WTC11 (cell line): ENCODE measurements around the gene TCF7L1. TPM values are rescaled to one million over a fixed set of nuclear protein-coding genes. Genes with fewer than 3 reads are reported as not detected.

Source experiments
- ATAC-seq: fragments of 200-7000 bp; cut with Tn5 transposase; 2 replicates; pipeline ENCODE4 v1.10.0; 2021; ENCODE audit warnings: mild to moderate bottlenecking, moderate library complexity
- CTCF ChIA-PET: fragments of 300-600 bp; sonication (Branson Sonifier 250); formaldehyde crosslinking; loops from one replicate; lab custom pipeline; 2021; ENCODE audit warnings: antibody characterized with exemption; lab: Charles Lee
- POLR2A ChIA-PET: fragments of 350-600 bp; sonication (Branson Sonifier 250); formaldehyde crosslinking; loops from one replicate; lab custom pipeline; 2021; ENCODE audit warnings: antibody characterized with exemption; lab: Charles Lee
- DNase-seq: peaks from one replicate; pipeline ENCODE4 v3.0.0; 2021; ENCODE audit warnings: low spot score
- H3K27ac Mint-ChIP-seq: 2 replicates; pipeline ENCODE4 v1.8.0; 2021; ENCODE audit warnings: mixed read lengths
- H3K27me3 Mint-ChIP-seq: 2 replicates; pipeline ENCODE4 v1.8.0; 2021; ENCODE audit warnings: low read depth, mild to moderate bottlenecking, moderate library complexity, mixed read lengths
- H3K36me3 Mint-ChIP-seq: 2 replicates; pipeline ENCODE4 v1.8.0; 2021; ENCODE audit warnings: mixed read lengths
- H3K4me1 Mint-ChIP-seq: 2 replicates; pipeline ENCODE4 v1.8.0; 2022; ENCODE audit warnings: mixed read lengths
- H3K4me3 Mint-ChIP-seq: 2 replicates; pipeline ENCODE4 v1.8.0; 2021; ENCODE audit warnings: mild to moderate bottlenecking, moderate library complexity, mixed read lengths
- H3K9me3 Mint-ChIP-seq: 2 replicates; pipeline ENCODE4 v1.8.0; 2021; ENCODE audit warnings: mixed read lengths
- ATF1 ChIP-seq: sonication (generic); formaldehyde crosslinking; IDR thresholded peaks from 2 replicates; pipeline ENCODE4 v1.8.1; 2023; ENCODE audit warnings: mild to moderate bottlenecking, moderate library complexity, missing genetic modification reagents
- CTCF ChIP-seq: fragments of 200-600 bp; IDR thresholded peaks from 2 replicates; pipeline ENCODE4 v1.8.0; 2022; ENCODE audit warnings: antibody characterized with exemption
- ESRRA ChIP-seq: sonication (generic); formaldehyde crosslinking; IDR thresholded peaks from 2 replicates; pipeline ENCODE4 v1.8.1; 2022; ENCODE audit warnings: mild to moderate bottlenecking, missing genetic modification reagents, borderline replicate concordance
- FOXJ3 ChIP-seq: sonication (generic); formaldehyde crosslinking; IDR thresholded peaks from 2 replicates; pipeline ENCODE4 v1.9.0; 2021; ENCODE audit warnings: missing genetic modification reagents, mild to moderate bottlenecking, borderline replicate concordance
- GTF2I ChIP-seq: fragments of 250-450 bp; sonication (Bioruptor Pico); conservative IDR thresholded peaks from 2 replicates; pipeline ENCODE4 v1.4.0; 2021; ENCODE audit warnings: mild to moderate bottlenecking
- HMGA2 ChIP-seq: fragments of 250-450 bp; sonication (Bioruptor Pico); IDR thresholded peaks from 2 replicates; pipeline ENCODE4 v1.4.0; 2021; ENCODE audit warnings: mild to moderate bottlenecking, moderate library complexity
- IRF2 ChIP-seq: sonication (generic); formaldehyde crosslinking; IDR thresholded peaks from 2 replicates; pipeline ENCODE4 v1.8.0; 2022; ENCODE audit warnings: low read depth, missing genetic modification reagents, borderline replicate concordance
- JUN ChIP-seq: sonication (generic); formaldehyde crosslinking; IDR thresholded peaks from 2 replicates; pipeline ENCODE4 v1.8.0; 2023; ENCODE audit warnings: mild to moderate bottlenecking, missing genetic modification reagents
- RELA ChIP-seq: sonication (generic); formaldehyde crosslinking; IDR thresholded peaks from 2 replicates; pipeline ENCODE4 v1.8.1; 2022; ENCODE audit warnings: missing genetic modification reagents, mild to moderate bottlenecking, borderline replicate concordance
- TCF7 ChIP-seq: sonication (generic); formaldehyde crosslinking; IDR thresholded peaks from 2 replicates; pipeline ENCODE4 v1.8.0; 2022; ENCODE audit warnings: mild to moderate bottlenecking, low read depth, missing genetic modification reagents, moderate library complexity
- TEAD1 ChIP-seq: sonication (generic); formaldehyde crosslinking; IDR thresholded peaks from 2 replicates; pipeline ENCODE4 v1.8.0; 2022; ENCODE audit warnings: mild to moderate bottlenecking, missing genetic modification reagents
- ZNF512 ChIP-seq: sonication (generic); formaldehyde crosslinking; IDR thresholded peaks from 2 replicates; pipeline ENCODE4 v1.8.1; 2022; ENCODE audit warnings: missing genetic modification reagents, borderline replicate concordance
- total RNA-seq: library from RNA; stranded (reverse); gene quantifications from 3 replicates; pipeline ENCODE4 v1.2.3, GENCODE V29; 2021
- TF ChIP-seq, protein P1 (sequence below): sonication (generic); formaldehyde crosslinking; IDR thresholded peaks from 2 replicates; pipeline ENCODE4 v1.8.0; 2022; ENCODE audit warnings: mild to moderate bottlenecking, missing genetic modification reagents
- TF ChIP-seq, protein P2 (sequence below): sonication (generic); formaldehyde crosslinking; IDR thresholded peaks from 2 replicates; pipeline ENCODE4 v1.8.1; 2022; ENCODE audit warnings: low read depth, mild to moderate bottlenecking, moderate library complexity, missing genetic modification reagents, borderline replicate concordance
- TF ChIP-seq, protein P3 (sequence below): sonication (generic); formaldehyde crosslinking; IDR thresholded peaks from 2 replicates; pipeline ENCODE4 v1.8.1; 2022; ENCODE audit warnings: low read depth, missing genetic modification reagents, borderline replicate concordance
- TF ChIP-seq, protein P4 (sequence below): sonication (generic); formaldehyde crosslinking; IDR thresholded peaks from 2 replicates; pipeline ENCODE4 v1.8.1; 2023; ENCODE audit warnings: mild to moderate bottlenecking, missing genetic modification reagents, borderline replicate concordance
- TF ChIP-seq, protein P5 (sequence below): sonication (generic); formaldehyde crosslinking; IDR thresholded peaks from 2 replicates; pipeline ENCODE4 v1.8.1; 2023; ENCODE audit warnings: mild to moderate bottlenecking, moderate library complexity, missing genetic modification reagents
- TF ChIP-seq, protein P6 (sequence below): fragments of 250-450 bp; sonication (Bioruptor Pico); IDR thresholded peaks from 2 replicates; pipeline ENCODE4 v1.8.0; 2021; ENCODE audit warnings: mild to moderate bottlenecking

The TCF7L1 gene
- total RNA-seq, 1 experiment from 2014 or later: 104 TPM

DNA sequence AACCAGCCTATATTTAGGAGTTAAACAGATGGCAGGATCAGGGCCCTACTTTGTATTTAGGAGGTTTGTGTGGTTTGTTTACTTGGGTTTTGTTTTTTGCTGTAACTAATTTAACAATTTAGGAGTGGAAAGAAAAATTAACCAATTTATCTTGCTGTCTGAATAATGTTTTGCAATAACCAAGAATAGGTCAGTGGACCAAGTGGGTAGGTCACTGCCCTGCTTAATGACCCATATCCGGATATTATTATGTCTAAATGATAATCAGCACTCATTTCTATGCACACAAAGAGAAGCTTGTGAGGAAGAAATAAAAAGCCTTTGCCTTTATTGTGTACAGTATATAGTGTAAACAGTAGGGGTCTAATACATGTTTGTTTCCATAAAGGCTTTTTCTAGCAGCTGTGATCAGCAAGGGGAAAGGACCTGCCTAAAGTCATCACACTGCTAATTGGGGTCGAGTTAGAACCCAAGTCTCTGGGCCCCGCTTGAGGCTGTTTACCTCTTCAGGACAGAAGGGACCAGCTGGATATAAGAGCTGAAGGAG, 118.0 kb downstream of the TCF7L1 start:
- ATAC-seq (no peak), DNase-seq (no peak)
- H3K4me3 Mint-ChIP-seq: no peak overlapping the region
- H3K9me3 Mint-ChIP-seq: no peaks in the 10 kb centered on the region
- H3K36me3 Mint-ChIP-seq: no peaks in the 10 kb centered on the region
- TF ChIP-seq, protein P1, sequence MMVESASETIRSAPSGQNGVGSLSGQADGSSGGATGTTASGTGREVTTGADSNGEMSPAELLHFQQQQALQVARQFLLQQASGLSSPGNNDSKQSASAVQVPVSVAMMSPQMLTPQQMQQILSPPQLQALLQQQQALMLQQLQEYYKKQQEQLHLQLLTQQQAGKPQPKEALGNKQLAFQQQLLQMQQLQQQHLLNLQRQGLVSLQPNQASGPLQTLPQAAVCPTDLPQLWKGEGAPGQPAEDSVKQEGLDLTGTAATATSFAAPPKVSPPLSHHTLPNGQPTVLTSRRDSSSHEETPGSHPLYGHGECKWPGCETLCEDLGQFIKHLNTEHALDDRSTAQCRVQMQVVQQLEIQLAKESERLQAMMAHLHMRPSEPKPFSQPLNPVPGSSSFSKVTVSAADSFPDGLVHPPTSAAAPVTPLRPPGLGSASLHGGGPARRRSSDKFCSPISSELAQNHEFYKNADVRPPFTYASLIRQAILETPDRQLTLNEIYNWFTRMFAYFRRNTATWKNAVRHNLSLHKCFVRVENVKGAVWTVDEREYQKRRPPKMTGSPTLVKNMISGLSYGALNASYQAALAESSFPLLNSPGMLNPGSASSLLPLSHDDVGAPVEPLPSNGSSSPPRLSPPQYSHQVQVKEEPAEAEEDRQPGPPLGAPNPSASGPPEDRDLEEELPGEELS (CRISPR knock-in tag): no peak
- TF ChIP-seq CTCF (no peak), IRF2 (CRISPR knock-in tag) (no peak), ATF1 (CRISPR knock-in tag) (no peak), RELA (CRISPR knock-in tag) (no peak)
- TF ChIP-seq, protein P2, sequence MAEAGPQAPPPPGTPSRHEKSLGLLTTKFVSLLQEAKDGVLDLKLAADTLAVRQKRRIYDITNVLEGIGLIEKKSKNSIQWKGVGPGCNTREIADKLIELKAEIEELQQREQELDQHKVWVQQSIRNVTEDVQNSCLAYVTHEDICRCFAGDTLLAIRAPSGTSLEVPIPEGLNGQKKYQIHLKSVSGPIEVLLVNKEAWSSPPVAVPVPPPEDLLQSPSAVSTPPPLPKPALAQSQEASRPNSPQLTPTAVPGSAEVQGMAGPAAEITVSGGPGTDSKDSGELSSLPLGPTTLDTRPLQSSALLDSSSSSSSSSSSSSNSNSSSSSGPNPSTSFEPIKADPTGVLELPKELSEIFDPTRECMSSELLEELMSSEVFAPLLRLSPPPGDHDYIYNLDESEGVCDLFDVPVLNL (CRISPR knock-in tag): no peak
- TF ChIP-seq, protein P3, sequence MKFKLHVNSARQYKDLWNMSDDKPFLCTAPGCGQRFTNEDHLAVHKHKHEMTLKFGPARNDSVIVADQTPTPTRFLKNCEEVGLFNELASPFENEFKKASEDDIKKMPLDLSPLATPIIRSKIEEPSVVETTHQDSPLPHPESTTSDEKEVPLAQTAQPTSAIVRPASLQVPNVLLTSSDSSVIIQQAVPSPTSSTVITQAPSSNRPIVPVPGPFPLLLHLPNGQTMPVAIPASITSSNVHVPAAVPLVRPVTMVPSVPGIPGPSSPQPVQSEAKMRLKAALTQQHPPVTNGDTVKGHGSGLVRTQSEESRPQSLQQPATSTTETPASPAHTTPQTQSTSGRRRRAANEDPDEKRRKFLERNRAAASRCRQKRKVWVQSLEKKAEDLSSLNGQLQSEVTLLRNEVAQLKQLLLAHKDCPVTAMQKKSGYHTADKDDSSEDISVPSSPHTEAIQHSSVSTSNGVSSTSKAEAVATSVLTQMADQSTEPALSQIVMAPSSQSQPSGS (CRISPR knock-in tag): no peak
- TF ChIP-seq, protein P4, sequence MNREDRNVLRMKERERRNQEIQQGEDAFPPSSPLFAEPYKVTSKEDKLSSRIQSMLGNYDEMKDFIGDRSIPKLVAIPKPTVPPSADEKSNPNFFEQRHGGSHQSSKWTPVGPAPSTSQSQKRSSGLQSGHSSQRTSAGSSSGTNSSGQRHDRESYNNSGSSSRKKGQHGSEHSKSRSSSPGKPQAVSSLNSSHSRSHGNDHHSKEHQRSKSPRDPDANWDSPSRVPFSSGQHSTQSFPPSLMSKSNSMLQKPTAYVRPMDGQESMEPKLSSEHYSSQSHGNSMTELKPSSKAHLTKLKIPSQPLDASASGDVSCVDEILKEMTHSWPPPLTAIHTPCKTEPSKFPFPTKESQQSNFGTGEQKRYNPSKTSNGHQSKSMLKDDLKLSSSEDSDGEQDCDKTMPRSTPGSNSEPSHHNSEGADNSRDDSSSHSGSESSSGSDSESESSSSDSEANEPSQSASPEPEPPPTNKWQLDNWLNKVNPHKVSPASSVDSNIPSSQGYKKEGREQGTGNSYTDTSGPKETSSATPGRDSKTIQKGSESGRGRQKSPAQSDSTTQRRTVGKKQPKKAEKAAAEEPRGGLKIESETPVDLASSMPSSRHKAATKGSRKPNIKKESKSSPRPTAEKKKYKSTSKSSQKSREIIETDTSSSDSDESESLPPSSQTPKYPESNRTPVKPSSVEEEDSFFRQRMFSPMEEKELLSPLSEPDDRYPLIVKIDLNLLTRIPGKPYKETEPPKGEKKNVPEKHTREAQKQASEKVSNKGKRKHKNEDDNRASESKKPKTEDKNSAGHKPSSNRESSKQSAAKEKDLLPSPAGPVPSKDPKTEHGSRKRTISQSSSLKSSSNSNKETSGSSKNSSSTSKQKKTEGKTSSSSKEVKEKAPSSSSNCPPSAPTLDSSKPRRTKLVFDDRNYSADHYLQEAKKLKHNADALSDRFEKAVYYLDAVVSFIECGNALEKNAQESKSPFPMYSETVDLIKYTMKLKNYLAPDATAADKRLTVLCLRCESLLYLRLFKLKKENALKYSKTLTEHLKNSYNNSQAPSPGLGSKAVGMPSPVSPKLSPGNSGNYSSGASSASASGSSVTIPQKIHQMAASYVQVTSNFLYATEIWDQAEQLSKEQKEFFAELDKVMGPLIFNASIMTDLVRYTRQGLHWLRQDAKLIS (CRISPR knock-in tag): no peak
- peak overlapping the region; percentile 100; the same call in 1 of the 2 replicates for H3K27ac Mint-ChIP-seq
- peaks cover 98% of the 10 kb centered on the region for H3K4me1 Mint-ChIP-seq
- ChIA-PET POLR2A (no interaction called here), CTCF (interaction anchor here (1.1 to 1.8 kb wide), 3 partner anchors 8 to 34 kb away, joined by 5 to 8 read pairs (median 7); no protein-coding TSS in a partner anchor)
- H3K27me3 Mint-ChIP-seq: no peaks in the 10 kb centered on the region

DNA sequence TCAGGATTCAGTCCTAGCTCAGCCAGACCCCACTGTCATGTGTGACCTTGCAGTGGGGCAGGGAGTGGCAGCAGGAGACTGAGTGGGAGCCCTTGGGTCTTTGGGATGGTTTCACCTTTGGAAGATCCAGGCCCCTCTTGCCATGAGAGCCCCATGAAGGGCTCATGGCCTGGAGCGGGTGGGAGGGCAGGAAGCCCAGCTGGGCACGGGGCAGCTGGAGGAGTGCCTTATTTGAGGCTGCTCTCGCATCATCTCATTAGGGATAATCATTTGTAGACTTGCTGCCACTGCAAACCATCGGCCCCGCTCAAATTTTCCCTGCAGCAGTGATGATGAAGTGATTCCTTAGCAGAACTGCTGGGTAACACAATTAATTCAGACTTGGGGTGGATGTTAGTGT, 120.7 kb downstream of the TCF7L1 start:
- Mint-ChIP-seq H3K9me3 (no peaks in the 10 kb centered on the region), H3K36me3 (no peaks in the 10 kb centered on the region), H3K27me3 (no peaks in the 10 kb centered on the region), H3K4me3 (no peak overlapping the region), H3K27ac (peak overlapping the region; percentile 100), H3K4me1 (peaks cover 94% of the 10 kb centered on the region)
- POLR2A ChIA-PET: no interaction called here
- DNase-seq (no peak), ATAC-seq (no peak)
- CTCF ChIA-PET: interaction anchor here (0.7 to 4.5 kb wide), 5 partner anchors 9 to 123 kb away, joined by 3 to 41 read pairs (median 4); no protein-coding TSS in a partner anchor
- TF ChIP-seq JUN (CRISPR knock-in tag) (no peak), ZNF512 (no peak), TCF7 (no peak), GTF2I (CRISPR knock-in tag) (no peak), HMGA2 (CRISPR knock-in tag) (no peak), RELA (CRISPR knock-in tag) (no peak), ESRRA (CRISPR knock-in tag) (no peak), FOXJ3 (CRISPR knock-in tag) (no peak), TEAD1 (CRISPR knock-in tag) (no peak)
- TF ChIP-seq, protein P5, sequence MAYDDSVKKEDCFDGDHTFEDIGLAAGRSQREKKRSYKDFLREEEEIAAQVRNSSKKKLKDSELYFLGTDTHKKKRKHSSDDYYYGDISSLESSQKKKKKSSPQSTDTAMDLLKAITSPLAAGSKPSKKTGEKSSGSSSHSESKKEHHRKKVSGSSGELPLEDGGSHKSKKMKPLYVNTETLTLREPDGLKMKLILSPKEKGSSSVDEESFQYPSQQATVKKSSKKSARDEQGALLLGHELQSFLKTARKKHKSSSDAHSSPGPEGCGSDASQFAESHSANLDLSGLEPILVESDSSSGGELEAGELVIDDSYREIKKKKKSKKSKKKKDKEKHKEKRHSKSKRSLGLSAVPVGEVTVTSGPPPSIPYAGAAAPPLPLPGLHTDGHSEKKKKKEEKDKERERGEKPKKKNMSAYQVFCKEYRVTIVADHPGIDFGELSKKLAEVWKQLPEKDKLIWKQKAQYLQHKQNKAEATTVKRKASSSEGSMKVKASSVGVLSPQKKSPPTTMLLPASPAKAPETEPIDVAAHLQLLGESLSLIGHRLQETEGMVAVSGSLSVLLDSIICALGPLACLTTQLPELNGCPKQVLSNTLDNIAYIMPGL (CRISPR knock-in tag): no peak
- TF ChIP-seq, protein P6, sequence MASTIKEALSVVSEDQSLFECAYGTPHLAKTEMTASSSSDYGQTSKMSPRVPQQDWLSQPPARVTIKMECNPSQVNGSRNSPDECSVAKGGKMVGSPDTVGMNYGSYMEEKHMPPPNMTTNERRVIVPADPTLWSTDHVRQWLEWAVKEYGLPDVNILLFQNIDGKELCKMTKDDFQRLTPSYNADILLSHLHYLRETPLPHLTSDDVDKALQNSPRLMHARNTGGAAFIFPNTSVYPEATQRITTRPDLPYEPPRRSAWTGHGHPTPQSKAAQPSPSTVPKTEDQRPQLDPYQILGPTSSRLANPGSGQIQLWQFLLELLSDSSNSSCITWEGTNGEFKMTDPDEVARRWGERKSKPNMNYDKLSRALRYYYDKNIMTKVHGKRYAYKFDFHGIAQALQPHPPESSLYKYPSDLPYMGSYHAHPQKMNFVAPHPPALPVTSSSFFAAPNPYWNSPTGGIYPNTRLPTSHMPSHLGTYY (CRISPR knock-in tag): no peak
